Hepatocyte (in vitro differentiated cells): Measurements from ENCODE around the gene WDR59.

Experiments used
- EZH2 ChIP-seq: fragments of 200-600 bp; sonication (generic); IDR thresholded peaks from 2 replicates; pipeline ENCODE4 v1.6.1; 2016; ENCODE audit warnings: antibody characterized with exemption, mild to moderate bottlenecking, borderline replicate concordance
- EZH2phosphoT487 ChIP-seq: fragments of 200-600 bp; sonication (generic); IDR thresholded peaks from one replicate; pipeline ENCODE4 v1.6.1; 2018; ENCODE audit warnings: antibody characterized with exemption, mild to moderate bottlenecking, low read depth, moderate library complexity; ENCODE audit not compliant: unreplicated experiment, severe bottlenecking
- TF ChIP-seq, protein P1 (sequence below): fragments of 200-600 bp; sonication (generic); IDR thresholded peaks from 2 replicates; pipeline ENCODE4 v1.5.1; 2016; ENCODE audit warnings: antibody characterized with exemption, mild to moderate bottlenecking; ENCODE audit not compliant: poor library complexity

DNA sequence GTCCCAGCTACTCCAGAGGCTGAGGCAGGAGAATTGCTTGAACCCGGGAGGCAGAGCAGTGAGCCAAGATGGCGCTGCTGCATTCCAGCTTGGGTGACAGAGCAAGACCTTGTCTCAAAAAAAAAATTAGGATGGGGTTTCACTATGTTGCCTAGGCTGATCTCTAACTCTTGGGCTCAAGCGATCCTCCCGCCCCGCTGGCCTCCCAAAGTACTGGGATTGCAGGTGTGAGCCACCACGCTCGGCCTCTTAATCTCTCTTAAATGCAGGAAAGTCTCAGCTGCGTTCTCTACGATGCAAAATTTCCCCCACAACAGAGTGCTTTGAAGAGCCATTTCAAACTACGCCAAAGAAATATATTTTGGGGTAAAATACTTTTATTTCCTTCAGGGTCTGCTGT lies 5.9 kb upstream of the WDR59 start:
- TF ChIP-seq, protein P1, sequence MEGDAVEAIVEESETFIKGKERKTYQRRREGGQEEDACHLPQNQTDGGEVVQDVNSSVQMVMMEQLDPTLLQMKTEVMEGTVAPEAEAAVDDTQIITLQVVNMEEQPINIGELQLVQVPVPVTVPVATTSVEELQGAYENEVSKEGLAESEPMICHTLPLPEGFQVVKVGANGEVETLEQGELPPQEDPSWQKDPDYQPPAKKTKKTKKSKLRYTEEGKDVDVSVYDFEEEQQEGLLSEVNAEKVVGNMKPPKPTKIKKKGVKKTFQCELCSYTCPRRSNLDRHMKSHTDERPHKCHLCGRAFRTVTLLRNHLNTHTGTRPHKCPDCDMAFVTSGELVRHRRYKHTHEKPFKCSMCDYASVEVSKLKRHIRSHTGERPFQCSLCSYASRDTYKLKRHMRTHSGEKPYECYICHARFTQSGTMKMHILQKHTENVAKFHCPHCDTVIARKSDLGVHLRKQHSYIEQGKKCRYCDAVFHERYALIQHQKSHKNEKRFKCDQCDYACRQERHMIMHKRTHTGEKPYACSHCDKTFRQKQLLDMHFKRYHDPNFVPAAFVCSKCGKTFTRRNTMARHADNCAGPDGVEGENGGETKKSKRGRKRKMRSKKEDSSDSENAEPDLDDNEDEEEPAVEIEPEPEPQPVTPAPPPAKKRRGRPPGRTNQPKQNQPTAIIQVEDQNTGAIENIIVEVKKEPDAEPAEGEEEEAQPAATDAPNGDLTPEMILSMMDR = no peak
- TF ChIP-seq EZH2 = no peak
- TF ChIP-seq EZH2phosphoT487 = no peak
